WTC11 (cell line): ENCODE measurements around the gene HEATR5A. TPM values are rescaled to one million over a fixed set of nuclear protein-coding genes. Genes with fewer than 3 reads are reported as not detected.

Experiments used
- ATAC-seq: fragments of 200-7000 bp; cut with Tn5 transposase; 2 replicates; pipeline ENCODE4 v1.10.0; 2021; ENCODE audit warnings: mild to moderate bottlenecking, moderate library complexity
- CTCF ChIA-PET: fragments of 300-600 bp; sonication (Branson Sonifier 250); formaldehyde crosslinking; loops from one replicate; lab custom pipeline; 2021; ENCODE audit warnings: antibody characterized with exemption; lab: Charles Lee
- POLR2A ChIA-PET: fragments of 350-600 bp; sonication (Branson Sonifier 250); formaldehyde crosslinking; loops from one replicate; lab custom pipeline; 2021; ENCODE audit warnings: antibody characterized with exemption; lab: Charles Lee
- DNase-seq: peaks from one replicate; pipeline ENCODE4 v3.0.0; 2021; ENCODE audit warnings: low spot score
- H3K27ac Mint-ChIP-seq: 2 replicates; pipeline ENCODE4 v1.8.0; 2021; ENCODE audit warnings: mixed read lengths
- H3K27me3 Mint-ChIP-seq: 2 replicates; pipeline ENCODE4 v1.8.0; 2021; ENCODE audit warnings: low read depth, mild to moderate bottlenecking, moderate library complexity, mixed read lengths
- H3K36me3 Mint-ChIP-seq: 2 replicates; pipeline ENCODE4 v1.8.0; 2021; ENCODE audit warnings: mixed read lengths
- H3K4me1 Mint-ChIP-seq: 2 replicates; pipeline ENCODE4 v1.8.0; 2022; ENCODE audit warnings: mixed read lengths
- H3K4me3 Mint-ChIP-seq: 2 replicates; pipeline ENCODE4 v1.8.0; 2021; ENCODE audit warnings: mild to moderate bottlenecking, moderate library complexity, mixed read lengths
- H3K9me3 Mint-ChIP-seq: 2 replicates; pipeline ENCODE4 v1.8.0; 2021; ENCODE audit warnings: mixed read lengths
- ATF6 ChIP-seq: sonication (generic); formaldehyde crosslinking; IDR thresholded peaks from 2 replicates; pipeline ENCODE4 v1.8.1; 2023; ENCODE audit warnings: mild to moderate bottlenecking, missing genetic modification reagents
- CDX4 ChIP-seq: fragments of 250-450 bp; sonication (Bioruptor Pico); IDR thresholded peaks from 2 replicates; pipeline ENCODE4 v1.9.0; 2021; ENCODE audit warnings: moderate library complexity, mild to moderate bottlenecking, inconsistent platforms, borderline replicate concordance
- CREB1 ChIP-seq: sonication (generic); formaldehyde crosslinking; IDR thresholded peaks from 2 replicates; pipeline ENCODE4 v1.8.0; 2023; ENCODE audit warnings: mild to moderate bottlenecking, missing genetic modification reagents
- FOXK1 ChIP-seq: sonication (generic); formaldehyde crosslinking; IDR thresholded peaks from 2 replicates; pipeline ENCODE4 v1.8.0; 2022; ENCODE audit warnings: mild to moderate bottlenecking, moderate library complexity, missing genetic modification reagents
- FOXP1 ChIP-seq: sonication (generic); formaldehyde crosslinking; IDR thresholded peaks from 2 replicates; pipeline ENCODE4 v1.8.0; 2022; ENCODE audit warnings: missing genetic modification reagents, mild to moderate bottlenecking, moderate library complexity, borderline replicate concordance
- KAT7 ChIP-seq: sonication (generic); formaldehyde crosslinking; IDR thresholded peaks from 2 replicates; pipeline ENCODE4 v1.8.1; 2023; ENCODE audit warnings: missing genetic modification reagents, mild to moderate bottlenecking, borderline replicate concordance
- MAX ChIP-seq: sonication (generic); formaldehyde crosslinking; IDR thresholded peaks from 2 replicates; pipeline ENCODE4 v1.8.0; 2022; ENCODE audit warnings: mild to moderate bottlenecking, missing genetic modification reagents
- MXD4 ChIP-seq: fragments of 250-450 bp; sonication (Bioruptor Pico); IDR thresholded peaks from 2 replicates; pipeline ENCODE4 v1.8.0; 2021; ENCODE audit warnings: mild to moderate bottlenecking, moderate library complexity, borderline replicate concordance
- NFYB ChIP-seq: sonication (generic); formaldehyde crosslinking; conservative IDR thresholded peaks from 2 replicates; pipeline ENCODE4 v1.8.0; 2022; ENCODE audit warnings: low read depth, missing genetic modification reagents
- STAT6 ChIP-seq: sonication (generic); formaldehyde crosslinking; conservative IDR thresholded peaks from 2 replicates; pipeline ENCODE4 v1.8.1; 2023; ENCODE audit warnings: mild to moderate bottlenecking, low read depth, missing genetic modification reagents, moderate library complexity
- TEAD1 ChIP-seq: sonication (generic); formaldehyde crosslinking; IDR thresholded peaks from 2 replicates; pipeline ENCODE4 v1.8.0; 2022; ENCODE audit warnings: mild to moderate bottlenecking, missing genetic modification reagents
- USF2 ChIP-seq: sonication (generic); formaldehyde crosslinking; IDR thresholded peaks from 2 replicates; pipeline ENCODE4 v1.8.1; 2023; ENCODE audit warnings: mild to moderate bottlenecking, missing genetic modification reagents, moderate library complexity
- ZNF219 ChIP-seq: sonication (generic); formaldehyde crosslinking; IDR thresholded peaks from 2 replicates; pipeline ENCODE4 v1.8.0; 2023; ENCODE audit warnings: missing genetic modification reagents, mild to moderate bottlenecking, borderline replicate concordance
- ZNF263 ChIP-seq: sonication (generic); formaldehyde crosslinking; IDR thresholded peaks from 2 replicates; pipeline ENCODE4 v1.8.1; 2022; ENCODE audit warnings: low read depth, mild to moderate bottlenecking, moderate library complexity, missing genetic modification reagents
- total RNA-seq: library from RNA; stranded (reverse); gene quantifications from 3 replicates; pipeline ENCODE4 v1.2.3, GENCODE V29; 2021
- TF ChIP-seq, protein P1 (sequence below): sonication (generic); formaldehyde crosslinking; IDR thresholded peaks from 2 replicates; pipeline ENCODE4 v1.8.0; 2023; ENCODE audit warnings: missing genetic modification reagents, mild to moderate bottlenecking, borderline replicate concordance
- TF ChIP-seq, protein P2 (sequence below): fragments of 250-450 bp; sonication (Bioruptor Pico); conservative IDR thresholded peaks from 2 replicates; pipeline ENCODE4 v1.9.0; 2021; ENCODE audit warnings: mild to moderate bottlenecking
- TF ChIP-seq, protein P3 (sequence below): sonication (generic); formaldehyde crosslinking; IDR thresholded peaks from 2 replicates; pipeline ENCODE4 v1.8.0; 2023; ENCODE audit warnings: mild to moderate bottlenecking, missing genetic modification reagents

Gene HEATR5A
- total RNA-seq, 1 experiment from 2014 or later, result 36.2 TPM

DNA sequence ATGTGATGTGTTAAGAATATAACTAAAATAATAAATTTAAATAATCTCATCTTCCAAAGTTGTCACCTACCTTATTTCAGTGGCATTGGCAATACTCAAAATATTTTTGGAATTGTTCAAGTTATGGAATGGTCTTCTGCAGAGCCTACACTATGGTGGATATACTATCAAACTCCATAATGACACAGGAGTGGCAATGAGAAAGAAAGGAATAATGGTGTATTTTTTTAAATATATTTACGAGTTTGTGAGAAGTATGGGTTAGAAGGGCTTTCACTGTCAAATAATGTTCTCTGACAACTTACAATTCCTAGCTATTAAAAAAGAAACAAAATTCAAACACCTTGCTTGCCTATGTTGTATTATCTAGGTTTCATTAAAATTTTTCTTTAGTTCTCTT is 38.1 kb downstream of the HEATR5A start (continued):
- TF ChIP-seq, protein P1, sequence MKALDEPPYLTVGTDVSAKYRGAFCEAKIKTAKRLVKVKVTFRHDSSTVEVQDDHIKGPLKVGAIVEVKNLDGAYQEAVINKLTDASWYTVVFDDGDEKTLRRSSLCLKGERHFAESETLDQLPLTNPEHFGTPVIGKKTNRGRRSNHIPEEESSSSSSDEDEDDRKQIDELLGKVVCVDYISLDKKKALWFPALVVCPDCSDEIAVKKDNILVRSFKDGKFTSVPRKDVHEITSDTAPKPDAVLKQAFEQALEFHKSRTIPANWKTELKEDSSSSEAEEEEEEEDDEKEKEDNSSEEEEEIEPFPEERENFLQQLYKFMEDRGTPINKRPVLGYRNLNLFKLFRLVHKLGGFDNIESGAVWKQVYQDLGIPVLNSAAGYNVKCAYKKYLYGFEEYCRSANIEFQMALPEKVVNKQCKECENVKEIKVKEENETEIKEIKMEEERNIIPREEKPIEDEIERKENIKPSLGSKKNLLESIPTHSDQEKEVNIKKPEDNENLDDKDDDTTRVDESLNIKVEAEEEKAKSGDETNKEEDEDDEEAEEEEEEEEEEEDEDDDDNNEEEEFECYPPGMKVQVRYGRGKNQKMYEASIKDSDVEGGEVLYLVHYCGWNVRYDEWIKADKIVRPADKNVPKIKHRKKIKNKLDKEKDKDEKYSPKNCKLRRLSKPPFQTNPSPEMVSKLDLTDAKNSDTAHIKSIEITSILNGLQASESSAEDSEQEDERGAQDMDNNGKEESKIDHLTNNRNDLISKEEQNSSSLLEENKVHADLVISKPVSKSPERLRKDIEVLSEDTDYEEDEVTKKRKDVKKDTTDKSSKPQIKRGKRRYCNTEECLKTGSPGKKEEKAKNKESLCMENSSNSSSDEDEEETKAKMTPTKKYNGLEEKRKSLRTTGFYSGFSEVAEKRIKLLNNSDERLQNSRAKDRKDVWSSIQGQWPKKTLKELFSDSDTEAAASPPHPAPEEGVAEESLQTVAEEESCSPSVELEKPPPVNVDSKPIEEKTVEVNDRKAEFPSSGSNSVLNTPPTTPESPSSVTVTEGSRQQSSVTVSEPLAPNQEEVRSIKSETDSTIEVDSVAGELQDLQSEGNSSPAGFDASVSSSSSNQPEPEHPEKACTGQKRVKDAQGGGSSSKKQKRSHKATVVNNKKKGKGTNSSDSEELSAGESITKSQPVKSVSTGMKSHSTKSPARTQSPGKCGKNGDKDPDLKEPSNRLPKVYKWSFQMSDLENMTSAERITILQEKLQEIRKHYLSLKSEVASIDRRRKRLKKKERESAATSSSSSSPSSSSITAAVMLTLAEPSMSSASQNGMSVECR (CRISPR knock-in tag), result no peak
- TF ChIP-seq, protein P2, sequence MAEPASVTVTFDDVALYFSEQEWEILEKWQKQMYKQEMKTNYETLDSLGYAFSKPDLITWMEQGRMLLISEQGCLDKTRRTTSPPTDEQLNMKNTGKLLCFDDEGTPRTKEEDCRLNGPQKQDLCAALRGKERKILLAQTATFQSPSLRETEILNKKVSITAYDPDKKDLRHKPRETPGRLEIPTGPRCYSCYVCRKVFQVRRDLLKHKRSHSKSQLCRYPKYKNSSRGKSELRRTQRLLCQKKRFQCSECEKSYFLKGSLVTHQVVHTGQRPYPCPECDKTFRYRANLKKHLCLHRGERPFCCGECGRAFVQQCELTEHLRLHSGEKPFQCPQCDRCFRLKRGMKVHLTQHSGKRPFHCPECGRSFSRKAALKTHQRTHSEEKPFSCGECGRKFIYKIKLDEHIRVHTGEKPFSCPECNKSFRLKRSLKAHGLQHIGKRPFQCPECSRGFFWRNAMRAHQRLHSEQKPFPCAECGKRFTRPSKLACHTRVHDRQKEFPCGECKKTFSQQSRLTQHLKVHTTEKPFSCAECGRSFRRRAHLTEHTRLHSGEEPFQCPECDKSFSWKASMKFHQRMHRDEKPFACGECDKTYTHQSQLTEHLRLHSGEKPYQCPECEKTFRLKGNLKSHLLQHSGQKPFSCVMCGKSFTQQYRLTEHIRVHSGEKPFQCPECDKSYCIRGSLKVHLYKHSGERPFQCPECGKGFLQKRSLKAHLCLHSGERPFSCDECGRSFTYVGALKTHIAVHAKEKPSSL (CRISPR knock-in tag), result no peak
- TF ChIP-seq NFYB, result no peak
- no peak for TF ChIP-seq ZNF263 (CRISPR knock-in tag)
- no peak for TF ChIP-seq KAT7
- TF ChIP-seq CREB1 (CRISPR knock-in tag), result no peak
- TF ChIP-seq MXD4, result no peak
- no peak for TF ChIP-seq FOXK1 (CRISPR knock-in tag)
- TF ChIP-seq, protein P3, sequence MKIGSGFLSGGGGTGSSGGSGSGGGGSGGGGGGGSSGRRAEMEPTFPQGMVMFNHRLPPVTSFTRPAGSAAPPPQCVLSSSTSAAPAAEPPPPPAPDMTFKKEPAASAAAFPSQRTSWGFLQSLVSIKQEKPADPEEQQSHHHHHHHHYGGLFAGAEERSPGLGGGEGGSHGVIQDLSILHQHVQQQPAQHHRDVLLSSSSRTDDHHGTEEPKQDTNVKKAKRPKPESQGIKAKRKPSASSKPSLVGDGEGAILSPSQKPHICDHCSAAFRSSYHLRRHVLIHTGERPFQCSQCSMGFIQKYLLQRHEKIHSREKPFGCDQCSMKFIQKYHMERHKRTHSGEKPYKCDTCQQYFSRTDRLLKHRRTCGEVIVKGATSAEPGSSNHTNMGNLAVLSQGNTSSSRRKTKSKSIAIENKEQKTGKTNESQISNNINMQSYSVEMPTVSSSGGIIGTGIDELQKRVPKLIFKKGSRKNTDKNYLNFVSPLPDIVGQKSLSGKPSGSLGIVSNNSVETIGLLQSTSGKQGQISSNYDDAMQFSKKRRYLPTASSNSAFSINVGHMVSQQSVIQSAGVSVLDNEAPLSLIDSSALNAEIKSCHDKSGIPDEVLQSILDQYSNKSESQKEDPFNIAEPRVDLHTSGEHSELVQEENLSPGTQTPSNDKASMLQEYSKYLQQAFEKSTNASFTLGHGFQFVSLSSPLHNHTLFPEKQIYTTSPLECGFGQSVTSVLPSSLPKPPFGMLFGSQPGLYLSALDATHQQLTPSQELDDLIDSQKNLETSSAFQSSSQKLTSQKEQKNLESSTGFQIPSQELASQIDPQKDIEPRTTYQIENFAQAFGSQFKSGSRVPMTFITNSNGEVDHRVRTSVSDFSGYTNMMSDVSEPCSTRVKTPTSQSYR, result no peak
- TF ChIP-seq TEAD1, result no peak
- no peak for TF ChIP-seq MAX (CRISPR knock-in tag)
- no peak for TF ChIP-seq USF2 (CRISPR knock-in tag)
- TF ChIP-seq CDX4, result no peak

DNA sequence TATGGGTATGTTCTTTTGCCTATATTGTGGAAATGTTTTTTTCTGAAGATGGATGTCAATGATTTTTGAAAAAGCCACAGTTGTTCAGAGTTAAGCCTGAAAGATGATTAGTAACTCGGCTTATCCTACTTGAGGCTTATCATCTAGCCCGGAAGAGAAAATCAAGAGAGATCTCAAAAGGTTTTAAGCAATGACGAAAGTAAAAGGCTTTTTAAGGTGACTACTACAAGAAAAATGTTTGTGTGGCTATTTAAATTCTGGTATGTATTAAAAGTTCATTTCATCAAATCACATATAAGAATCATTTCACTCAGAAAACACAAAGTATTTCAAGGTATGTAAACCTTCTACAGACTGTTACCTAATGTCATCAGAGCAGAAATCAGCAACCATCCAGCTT is 40.2 kb downstream of the HEATR5A start:
- H3K27ac Mint-ChIP-seq, result no peak overlapping the region
- TF ChIP-seq MAX (CRISPR knock-in tag) (no peak), MXD4 (no peak), ZNF219 (no peak), CREB1 (CRISPR knock-in tag) (no peak), ATF6 (CRISPR knock-in tag) (no peak), FOXP1 (no peak), STAT6 (no peak)
- no peak overlapping the region for H3K4me3 Mint-ChIP-seq
- H3K4me1 Mint-ChIP-seq, result no peaks in the 10 kb centered on the region
- POLR2A ChIA-PET, result no interaction called here
- ATAC-seq, result no peak
- H3K27me3 Mint-ChIP-seq, result no peaks in the 10 kb centered on the region
- H3K36me3 Mint-ChIP-seq, result peaks cover 12% of the 10 kb centered on the region
- no peak for DNase-seq
- H3K9me3 Mint-ChIP-seq, result no peaks in the 10 kb centered on the region
- CTCF ChIA-PET, result no interaction called here
